ENCODE data around the gene DPP9.

The DPP9 gene

DNA sequence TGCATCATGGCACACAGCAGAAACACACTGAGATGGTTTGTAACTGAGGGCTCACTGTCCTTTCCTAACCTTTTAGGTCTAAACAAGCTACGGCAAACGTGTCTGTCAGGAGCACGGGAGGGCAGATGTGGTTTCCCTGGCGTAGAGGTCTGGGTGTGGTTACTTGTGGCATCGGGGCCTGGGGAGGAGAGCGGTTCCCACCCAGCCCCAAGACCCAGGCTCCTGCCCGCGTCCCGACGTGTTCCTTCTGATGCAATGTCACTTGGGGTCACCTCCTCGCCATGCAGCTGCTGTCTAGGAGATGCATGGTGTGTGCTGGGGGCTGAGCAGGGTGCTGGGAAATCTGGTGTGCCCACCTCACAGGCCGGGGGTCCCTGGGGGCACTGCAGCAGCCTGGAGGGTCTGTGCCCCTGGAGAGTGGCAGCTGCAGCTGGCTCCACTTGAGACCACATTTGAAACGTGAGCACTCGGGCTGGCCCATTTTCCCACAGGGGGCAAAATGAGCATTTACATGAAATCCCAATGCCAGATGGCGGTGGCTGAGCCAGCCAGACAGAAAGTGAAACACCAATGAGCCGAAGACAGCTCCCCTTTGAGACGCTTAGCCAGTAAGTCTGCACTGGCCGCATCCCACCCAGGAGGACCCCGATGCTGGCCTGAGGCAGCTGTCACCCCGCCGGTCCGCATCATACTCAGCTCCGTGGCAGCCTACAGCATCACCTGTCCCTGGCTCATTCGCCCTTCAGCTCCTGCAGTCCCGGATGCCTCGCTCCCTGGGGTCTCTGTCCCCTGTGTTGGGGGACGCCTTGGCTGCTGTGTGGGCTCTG is 31.2 kb downstream of the DPP9 start:
- no peak for DNase-seq
- no peaks in the 10 kb centered on the region for H3K4me1 ChIP-seq
- no peak overlapping the region for H3K4me3 ChIP-seq (ENCODE audit: low read depth, low read length)
- peaks cover 68% of the 10 kb centered on the region for H3K36me3 ChIP-seq
- no peaks in the 10 kb centered on the region for H3K27me3 ChIP-seq
- TF ChIP-seq, protein P1, sequence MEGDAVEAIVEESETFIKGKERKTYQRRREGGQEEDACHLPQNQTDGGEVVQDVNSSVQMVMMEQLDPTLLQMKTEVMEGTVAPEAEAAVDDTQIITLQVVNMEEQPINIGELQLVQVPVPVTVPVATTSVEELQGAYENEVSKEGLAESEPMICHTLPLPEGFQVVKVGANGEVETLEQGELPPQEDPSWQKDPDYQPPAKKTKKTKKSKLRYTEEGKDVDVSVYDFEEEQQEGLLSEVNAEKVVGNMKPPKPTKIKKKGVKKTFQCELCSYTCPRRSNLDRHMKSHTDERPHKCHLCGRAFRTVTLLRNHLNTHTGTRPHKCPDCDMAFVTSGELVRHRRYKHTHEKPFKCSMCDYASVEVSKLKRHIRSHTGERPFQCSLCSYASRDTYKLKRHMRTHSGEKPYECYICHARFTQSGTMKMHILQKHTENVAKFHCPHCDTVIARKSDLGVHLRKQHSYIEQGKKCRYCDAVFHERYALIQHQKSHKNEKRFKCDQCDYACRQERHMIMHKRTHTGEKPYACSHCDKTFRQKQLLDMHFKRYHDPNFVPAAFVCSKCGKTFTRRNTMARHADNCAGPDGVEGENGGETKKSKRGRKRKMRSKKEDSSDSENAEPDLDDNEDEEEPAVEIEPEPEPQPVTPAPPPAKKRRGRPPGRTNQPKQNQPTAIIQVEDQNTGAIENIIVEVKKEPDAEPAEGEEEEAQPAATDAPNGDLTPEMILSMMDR (IDR thresholded peaks at IDR 0.05; ENCODE audit: low read depth, low read length), result no peak
- no peaks in the 10 kb centered on the region for H3K9me3 ChIP-seq

DNA sequence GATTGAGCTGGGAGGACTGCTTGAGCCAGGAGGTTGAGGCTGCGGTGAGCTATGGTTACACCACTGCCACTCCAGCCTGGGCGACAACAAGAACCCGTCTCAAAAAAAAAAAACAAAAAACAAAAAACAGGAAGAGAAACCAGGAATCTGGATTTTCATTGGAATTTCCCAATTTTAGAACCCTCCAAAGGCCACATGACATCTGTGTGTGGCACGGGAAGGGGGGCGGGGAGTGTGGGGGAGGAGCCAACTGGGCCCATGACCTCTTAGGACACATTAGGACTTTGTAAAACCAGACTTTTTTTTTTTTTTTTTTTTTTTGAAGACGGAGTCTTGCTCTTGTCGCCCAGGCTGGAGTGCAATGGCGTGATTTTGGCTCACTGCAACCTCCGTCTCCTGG is 32.3 kb downstream of the DPP9 start:
- TF ChIP-seq, protein P1 (IDR thresholded peaks at IDR 0.05; ENCODE audit: low read depth, low read length), result no peak
- DNase-seq, result no peak
- H3K36me3 ChIP-seq, result peaks cover 63% of the 10 kb centered on the region
- H3K9me3 ChIP-seq, result no peaks in the 10 kb centered on the region
- no peak overlapping the region for H3K4me3 ChIP-seq (ENCODE audit: low read depth, low read length)
- no peaks in the 10 kb centered on the region for H3K27me3 ChIP-seq
- no peaks in the 10 kb centered on the region for H3K4me1 ChIP-seq

DNA sequence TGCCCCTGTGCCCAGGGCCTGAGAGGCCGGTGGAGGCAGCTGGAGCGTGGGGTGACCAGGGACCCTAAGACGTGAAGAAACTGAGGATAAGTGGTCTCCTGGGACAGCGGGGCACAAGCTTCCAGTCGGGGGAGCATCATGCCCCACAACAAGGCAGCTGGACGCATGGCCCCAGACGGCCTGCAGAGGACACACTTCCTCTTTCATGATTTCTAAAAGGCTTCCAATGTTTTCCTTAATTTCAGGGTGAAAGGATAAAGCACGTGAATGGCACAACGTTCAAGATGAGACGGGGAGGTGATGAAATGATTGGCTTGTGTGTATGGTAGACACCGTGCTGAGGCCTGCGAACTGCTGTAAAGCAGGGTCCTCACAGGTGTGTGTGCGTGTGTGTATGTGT is 33.3 kb downstream of the DPP9 start:
- H3K9me3 ChIP-seq, result no peaks in the 10 kb centered on the region
- no peak overlapping the region for H3K4me3 ChIP-seq (ENCODE audit: low read depth, low read length)
- TF ChIP-seq, protein P1 (IDR thresholded peaks at IDR 0.05; ENCODE audit: low read depth, low read length), result peak; percentile 14; the same call in 1 of the 2 replicates
- no peaks in the 10 kb centered on the region for H3K4me1 ChIP-seq
- no peaks in the 10 kb centered on the region for H3K27me3 ChIP-seq
- peaks cover 55% of the 10 kb centered on the region for H3K36me3 ChIP-seq
- DNase-seq, result no peak

DNA sequence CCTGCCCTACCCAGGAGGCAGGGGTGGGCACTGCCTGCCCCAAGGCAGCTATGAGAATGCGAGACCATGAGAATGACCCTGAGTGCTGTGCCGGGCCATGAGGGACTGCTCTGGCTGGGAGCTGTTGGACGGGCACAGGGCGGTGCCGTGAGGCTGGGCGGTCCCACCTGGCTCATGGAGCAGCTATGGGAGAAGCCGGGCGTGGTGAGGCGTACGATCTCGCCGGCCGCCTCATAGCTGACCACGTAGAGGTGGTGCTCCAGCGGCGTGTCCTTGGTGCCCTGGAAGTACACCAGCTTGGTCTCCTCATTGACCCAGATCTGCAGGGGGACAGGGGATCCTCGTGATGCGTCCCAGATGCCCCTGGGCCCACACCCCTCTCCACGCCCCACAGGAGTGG is 34.2 kb downstream of the DPP9 start:
- Histone ChIP-seq H3K36me3 (peaks cover 45% of the 10 kb centered on the region), H3K4me1 (no peaks in the 10 kb centered on the region)
- TF ChIP-seq, protein P1 (IDR thresholded peaks at IDR 0.05; ENCODE audit: low read depth, low read length), result no peak

DNA sequence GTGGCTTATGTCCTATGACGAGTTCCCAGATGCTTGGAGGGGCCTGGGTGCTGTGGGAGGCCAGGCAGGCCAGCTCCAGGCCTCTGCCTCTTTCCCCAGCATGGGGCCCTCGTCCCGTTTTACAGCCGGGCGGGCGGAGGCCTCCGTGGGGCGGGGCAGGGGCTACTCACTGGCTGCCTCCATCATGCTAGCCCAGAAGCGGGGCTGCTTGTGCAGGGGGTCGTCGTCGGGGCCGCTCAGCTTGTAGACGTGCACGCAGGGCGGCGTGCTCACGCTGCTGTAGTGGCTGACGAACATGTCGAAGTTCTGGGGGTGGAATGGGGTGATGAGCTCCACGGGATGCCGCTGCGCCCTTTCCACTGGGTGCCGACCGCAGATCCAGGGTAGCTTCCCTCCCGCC is 35.1 kb downstream of the DPP9 start:
- no peaks in the 10 kb centered on the region for H3K9me3 ChIP-seq
- no peak for DNase-seq
- H3K36me3 ChIP-seq, result peaks cover 38% of the 10 kb centered on the region
- no peaks in the 10 kb centered on the region for H3K4me1 ChIP-seq
- H3K27me3 ChIP-seq, result no peaks in the 10 kb centered on the region
- TF ChIP-seq, protein P1 (IDR thresholded peaks at IDR 0.05; ENCODE audit: low read depth, low read length), result no peak
- H3K4me3 ChIP-seq (ENCODE audit: low read depth, low read length), result no peak overlapping the region

More for the DNA sequence above, 34.2 kb downstream of the DPP9 start:
- Histone ChIP-seq H3K9me3 (no peaks in the 10 kb centered on the region), H3K4me3 (ENCODE audit: low read depth, low read length) (no peak overlapping the region), H3K27me3 (no peaks in the 10 kb centered on the region)
- no peak for DNase-seq

DNA sequence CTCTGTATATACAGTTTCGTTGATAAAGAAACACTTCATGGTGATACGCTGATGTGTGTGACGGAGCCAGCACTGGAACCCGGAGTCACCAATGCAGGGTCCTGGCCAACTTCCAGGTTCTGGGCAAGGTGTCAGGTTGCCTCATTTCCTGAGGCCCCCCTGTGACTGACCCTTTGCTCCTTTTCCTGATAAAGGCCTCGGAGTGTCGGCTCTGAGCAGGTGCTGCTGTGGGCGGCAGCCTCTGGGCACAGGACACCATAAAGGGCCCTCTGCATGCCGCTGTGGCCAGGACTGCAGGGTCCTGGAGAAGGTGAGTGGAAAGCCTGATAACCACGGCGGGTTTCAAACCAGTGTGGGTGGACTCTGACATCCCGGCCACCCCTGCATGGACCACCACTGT is 36.2 kb downstream of the DPP9 start:
- TF ChIP-seq, protein P1 (IDR thresholded peaks at IDR 0.05; ENCODE audit: low read depth, low read length), result no peak
- H3K27me3 ChIP-seq, result no peaks in the 10 kb centered on the region
- DNase-seq, result no peak
- no peaks in the 10 kb centered on the region for H3K4me1 ChIP-seq
- H3K4me3 ChIP-seq (ENCODE audit: low read depth, low read length), result no peak overlapping the region
- peaks cover 31% of the 10 kb centered on the region for H3K36me3 ChIP-seq
- H3K9me3 ChIP-seq, result no peaks in the 10 kb centered on the region
